ENCODE data around the gene FAM107B.

DNA sequence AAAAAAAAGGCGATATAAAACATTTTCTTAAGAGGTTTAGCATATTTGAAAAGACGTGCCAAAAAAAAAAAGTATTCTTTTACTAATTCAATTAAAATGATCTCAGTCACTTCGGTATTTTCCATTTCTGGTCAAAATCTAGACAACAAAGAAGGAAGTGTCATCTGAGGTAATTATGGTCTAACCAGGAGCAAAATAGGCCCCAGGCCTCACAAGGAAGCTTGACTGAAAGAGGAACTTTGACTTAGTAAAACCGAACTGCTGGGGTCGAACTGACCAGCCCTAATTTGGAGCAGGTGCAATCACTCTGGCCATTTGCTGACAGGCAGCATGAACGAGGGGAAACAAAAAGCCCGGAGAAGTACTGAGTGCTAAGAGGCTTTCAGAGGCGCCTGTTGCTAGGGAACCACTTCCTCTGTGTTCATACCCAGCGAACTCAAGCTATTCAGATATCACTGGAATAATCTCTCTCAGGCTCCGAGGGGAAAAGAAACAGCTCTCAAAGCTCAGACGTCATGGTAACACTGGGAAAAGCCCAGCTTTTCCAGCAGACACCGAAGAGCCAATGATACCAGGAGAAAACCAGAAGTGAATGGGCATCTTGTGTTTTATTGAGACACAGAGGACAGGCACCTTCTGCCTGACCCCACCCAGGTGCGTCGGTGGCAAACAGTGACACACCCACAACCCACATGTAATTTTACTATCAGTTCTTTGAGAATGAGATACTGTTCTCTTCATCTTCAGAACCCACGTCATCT, 126.5 kb downstream of the FAM107B start:
- no peak for TF ChIP-seq POLR2A (IDR thresholded peaks at IDR 0.05)
- TF ChIP-seq, protein P1, sequence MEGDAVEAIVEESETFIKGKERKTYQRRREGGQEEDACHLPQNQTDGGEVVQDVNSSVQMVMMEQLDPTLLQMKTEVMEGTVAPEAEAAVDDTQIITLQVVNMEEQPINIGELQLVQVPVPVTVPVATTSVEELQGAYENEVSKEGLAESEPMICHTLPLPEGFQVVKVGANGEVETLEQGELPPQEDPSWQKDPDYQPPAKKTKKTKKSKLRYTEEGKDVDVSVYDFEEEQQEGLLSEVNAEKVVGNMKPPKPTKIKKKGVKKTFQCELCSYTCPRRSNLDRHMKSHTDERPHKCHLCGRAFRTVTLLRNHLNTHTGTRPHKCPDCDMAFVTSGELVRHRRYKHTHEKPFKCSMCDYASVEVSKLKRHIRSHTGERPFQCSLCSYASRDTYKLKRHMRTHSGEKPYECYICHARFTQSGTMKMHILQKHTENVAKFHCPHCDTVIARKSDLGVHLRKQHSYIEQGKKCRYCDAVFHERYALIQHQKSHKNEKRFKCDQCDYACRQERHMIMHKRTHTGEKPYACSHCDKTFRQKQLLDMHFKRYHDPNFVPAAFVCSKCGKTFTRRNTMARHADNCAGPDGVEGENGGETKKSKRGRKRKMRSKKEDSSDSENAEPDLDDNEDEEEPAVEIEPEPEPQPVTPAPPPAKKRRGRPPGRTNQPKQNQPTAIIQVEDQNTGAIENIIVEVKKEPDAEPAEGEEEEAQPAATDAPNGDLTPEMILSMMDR (IDR thresholded peaks at IDR 0.05): no peak

Data from heart left ventricle (tissue), 13 donors.